NK-92 (cell line): Measurements from ENCODE around the gene PRKAR2A.

Experiments used
- DNase-seq: peaks from one replicate; lab custom pipeline; 2025; ENCODE audit not compliant: unreplicated experiment; lab: John Stamatoyannopoulos, UW

PRKAR2A gene

DNA sequence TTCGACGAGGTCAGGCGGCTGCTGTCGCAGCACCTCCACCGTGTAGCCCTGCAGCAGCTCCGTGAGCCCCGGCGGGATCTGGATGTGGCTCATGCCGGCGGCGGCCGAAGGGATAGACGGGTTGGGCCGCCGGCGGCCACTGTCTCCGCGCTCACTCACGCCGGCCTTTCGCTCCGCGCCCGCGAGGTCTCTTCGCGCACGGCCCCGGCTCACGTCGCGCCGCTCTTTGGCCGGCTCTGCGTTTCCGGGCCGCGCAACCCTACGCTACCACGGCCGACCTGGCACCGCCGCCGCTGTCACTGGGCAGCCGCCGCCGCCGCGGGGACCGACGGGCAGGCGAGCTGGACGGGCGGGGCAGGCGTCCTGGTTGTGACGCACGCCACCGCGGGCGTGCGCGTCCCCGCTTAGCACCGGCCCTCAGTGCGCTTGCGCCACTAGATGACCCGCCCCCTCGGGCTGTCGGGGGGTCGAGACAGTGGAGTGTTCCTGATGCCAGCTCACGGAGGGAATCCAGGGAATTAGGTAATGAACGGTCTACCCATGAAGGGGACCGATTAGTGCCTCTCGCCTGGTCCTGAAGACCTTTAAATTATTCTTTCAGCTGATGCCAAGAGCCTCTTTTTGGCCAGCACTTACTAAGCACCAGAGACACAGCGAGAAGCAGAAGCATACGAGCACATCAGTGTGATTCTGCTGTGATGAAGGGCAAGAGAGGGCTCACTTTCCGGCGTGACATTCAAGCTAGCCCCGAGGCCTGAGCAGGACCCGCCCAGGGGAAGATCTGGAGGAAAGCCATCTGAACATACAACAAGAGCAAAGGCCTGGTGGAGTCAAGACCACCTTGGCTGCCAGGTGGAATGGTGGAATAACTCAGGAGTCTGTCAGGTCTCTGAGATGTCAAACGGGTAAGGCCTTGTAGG, at the start of gene PRKAR2A:
Gene PRKAR2A (minus strand): TSS at position 371 of the 920 bp plus-strand sequence. CDS start 278 bp downstream, at position 93.
- no peak for DNase-seq

DNA sequence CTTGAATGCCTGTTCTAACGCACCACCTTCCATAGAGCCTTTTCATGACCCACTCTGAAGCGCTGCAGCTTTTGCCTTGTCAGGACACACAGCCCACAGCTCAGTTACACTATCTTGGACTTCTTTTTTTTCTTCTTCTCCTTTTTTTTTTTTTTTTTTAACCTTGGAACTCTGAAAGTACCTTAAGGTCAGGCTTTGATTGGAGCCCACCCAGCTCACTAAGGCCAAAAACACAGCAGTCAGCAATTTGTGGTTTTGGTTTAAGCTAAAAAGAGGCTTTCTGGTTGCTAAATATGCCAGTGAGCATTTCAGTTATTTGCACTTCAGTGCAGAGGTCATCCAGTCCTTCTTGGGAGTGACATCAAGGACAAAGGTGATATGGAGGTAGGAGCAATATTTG, 49.3 kb upstream of the PRKAR2A start:
- DNase-seq: no peak

DNA sequence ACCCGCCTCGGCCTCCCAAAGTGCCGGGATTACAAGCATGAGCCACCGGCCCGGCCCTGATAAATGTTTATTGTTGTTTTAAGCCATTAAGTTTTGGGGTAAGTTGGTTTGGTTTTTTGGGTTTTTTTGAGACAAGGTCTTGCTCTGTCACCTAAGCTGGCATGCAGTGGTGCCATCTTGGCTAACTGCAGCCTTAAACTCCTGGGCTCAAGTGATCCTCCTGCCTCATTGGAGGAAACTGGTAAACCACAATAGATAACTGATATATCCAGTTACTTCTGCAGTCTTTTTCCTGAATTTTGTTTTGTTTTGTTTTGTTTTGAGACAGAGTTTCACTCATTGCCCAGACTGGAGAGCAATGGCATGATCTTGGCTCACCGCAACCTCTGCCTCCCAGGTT, 46.8 kb upstream of the PRKAR2A start:
- no peak for DNase-seq

DNA sequence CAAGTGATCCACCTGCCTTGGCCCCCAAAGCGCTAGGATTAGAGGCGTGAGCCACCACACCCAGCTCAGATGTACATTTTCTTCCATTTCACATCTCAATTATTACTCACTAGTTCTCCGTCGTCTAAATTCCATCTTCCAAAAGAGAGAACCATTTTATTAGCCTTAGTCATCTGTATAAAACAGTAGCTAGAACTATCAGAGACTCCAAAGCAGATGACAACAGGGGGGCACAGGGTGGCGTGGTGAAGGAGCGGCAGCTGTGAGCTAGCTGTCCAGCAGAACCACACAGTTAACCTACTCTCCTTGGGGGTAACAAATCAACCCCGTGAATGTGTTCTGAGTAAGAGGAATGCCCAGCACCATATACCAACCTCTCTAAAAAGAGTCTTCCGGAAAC, 43.9 kb upstream of the PRKAR2A start:
- no peak for DNase-seq

DNA sequence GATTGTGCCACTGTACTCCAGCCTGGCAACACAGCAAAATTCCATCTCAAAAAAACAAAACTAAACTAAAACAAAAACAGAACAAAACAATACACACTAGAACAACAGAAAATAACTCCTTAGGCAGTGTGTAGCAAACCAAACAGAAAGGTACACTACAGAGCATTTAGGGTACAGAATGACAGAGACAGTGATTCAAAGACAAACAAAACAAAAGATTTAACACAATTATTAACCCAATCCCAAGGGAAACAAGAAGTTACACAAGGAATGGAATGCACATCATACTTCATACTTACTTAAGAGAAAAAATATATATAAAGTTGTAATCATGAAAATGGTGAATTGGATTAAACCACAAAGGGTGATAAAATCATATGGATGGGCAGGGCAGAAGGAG, 38.1 kb upstream of the PRKAR2A start:
- no peak for DNase-seq

DNA sequence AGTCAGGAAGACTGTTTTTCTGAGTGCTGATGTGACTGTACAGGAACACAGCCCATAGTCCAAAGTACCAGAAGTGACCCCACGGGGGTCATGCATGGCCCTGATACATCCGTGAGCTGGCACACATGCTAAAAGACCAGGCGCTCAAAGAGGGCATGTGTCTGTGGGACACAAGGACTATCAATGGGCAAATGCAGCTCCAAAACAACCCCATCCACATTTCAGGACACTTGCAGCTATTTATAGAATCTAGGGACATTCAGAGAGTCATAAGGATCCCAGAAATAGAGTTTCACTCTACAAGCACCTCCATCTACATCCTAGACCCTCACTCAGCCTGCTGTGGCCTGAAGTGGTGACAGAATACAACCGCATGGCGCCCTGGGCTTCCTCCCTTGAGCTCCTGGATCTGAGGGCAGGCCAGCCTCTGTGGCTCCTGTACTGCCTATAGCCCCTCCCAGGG, 34.0 kb upstream of the PRKAR2A start:
- no peak for DNase-seq

DNA sequence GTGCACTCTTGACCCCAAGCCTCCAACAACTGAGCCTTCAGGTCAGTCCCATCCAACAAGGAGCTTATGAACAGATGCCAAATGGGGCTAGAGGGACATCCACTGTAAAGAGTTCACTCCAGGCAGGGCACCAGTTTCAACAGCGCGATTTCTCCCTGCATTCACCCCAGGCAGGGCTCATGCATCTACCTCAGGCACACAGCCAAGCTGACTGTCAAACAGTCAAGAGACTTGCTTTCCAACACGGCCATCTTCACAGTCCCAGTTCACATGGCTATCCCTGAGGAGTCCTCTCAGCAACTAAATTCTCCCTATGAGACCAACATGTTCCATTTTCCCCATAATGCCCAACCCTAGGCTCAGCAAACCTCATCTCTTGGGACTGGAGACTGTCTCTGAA, 33.3 kb upstream of the PRKAR2A start:
- no peak for DNase-seq

DNA sequence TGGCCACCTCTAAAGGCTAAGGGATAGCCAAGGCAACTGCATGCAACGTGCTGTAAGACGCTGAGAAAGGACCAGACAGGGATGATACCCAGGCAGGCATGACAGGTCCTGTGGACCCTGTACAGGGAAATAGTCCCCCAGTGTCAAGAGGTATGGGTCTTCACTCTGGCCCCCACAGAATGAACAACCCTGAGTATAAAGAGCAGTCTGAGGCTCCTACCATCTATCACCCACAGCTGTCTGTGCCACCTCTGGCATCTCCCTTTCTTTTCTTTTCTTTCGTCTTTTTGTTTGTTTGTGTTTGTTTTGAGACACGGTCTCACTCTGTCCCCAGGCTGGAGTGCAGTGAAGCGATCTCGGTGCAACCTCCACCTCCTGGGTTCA, 32.3 kb upstream of the PRKAR2A start:
- no peak for DNase-seq

DNA sequence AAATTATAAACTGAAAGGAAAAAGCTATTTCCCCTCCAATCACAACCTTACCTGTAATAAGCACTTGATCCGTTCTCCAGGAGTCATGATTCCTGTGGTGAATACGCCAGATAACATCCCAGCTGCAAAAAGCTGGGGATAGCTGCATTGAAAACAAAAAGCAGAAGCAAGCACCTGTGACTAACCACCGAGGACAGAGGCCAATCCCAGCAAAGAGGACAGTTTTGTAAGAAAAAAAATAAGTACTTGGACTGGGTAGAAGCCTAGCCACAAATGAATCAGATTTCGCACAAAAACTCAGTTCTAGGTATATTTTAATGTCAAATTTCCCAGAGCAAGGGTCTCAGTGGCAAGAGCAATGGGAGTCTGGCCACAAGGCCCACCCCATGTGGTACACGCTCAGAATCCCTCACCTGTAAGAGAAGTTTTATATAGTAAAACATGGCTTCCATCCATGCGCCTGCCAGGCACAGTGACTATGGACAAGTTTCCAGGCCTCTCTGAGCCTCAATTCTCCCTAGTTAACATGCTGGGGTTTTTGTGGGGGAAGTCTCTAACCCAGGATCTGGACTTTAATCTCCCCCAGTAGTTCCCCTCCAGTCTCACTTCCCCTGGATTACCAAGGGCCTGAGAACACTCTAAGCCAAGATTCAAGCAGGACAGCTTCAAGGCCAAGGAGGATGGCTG, 31.8 kb upstream of the PRKAR2A start:
- no peak for DNase-seq

DNA sequence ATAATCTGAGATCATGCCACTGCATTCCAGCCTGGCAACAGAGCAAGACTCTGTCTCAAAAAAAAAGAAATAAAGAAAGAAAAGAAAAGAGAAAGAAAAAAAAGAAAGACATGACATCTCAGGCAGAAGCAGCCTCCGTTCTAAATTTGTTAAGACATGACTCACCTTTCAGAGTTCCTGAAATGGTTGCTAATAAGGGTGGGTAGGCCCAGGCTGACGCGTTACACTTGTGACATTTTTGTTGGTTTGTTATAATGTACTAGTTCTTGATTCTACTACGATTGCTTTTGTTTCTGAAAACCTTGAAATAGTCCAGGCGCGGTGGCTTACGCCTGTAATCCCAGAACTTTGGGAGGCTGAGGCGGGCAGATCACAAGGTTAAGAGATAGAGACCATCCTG, 30.0 kb upstream of the PRKAR2A start:
- DNase-seq: no peak

DNA sequence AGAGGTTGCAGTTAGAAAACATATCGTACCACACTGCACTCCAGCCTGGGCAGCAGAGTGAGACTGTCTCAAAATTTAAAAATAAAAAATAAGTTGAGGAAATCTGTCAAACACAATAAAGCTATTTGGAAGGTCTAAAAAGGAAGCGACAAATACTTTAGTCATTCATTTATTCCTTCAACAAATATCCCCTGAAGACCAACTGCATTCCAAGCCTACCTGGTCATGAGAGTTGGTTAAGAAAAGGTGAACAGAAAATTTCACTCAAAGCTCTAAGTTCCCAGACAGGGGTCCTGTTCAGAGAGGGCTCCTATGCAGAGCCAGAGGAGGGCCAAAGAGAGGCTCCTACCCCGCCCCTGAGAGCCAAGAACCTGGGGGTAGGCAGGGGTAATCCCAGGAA, 15.4 kb upstream of the PRKAR2A start:
- DNase-seq: no peak

DNA sequence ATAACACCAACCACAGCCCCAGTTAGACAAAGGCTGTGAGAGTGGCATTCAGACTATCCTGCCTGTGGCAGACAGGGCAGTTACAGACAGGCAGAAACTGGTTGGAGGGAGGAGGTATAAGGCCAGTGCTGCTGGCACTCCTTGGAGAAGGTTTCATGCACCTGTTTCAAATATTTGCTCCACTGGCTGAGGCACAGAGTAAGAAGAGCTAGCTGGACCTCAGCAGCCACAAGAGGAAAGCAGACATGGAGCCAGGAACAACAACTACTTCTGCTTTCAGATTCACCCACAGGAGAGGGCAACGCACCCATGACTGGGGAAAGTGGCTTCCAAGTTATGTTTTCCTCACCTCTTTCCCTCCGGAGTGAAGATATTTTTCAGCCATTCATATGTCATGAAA, 11.5 kb upstream of the PRKAR2A start:
- no peak for DNase-seq

DNA sequence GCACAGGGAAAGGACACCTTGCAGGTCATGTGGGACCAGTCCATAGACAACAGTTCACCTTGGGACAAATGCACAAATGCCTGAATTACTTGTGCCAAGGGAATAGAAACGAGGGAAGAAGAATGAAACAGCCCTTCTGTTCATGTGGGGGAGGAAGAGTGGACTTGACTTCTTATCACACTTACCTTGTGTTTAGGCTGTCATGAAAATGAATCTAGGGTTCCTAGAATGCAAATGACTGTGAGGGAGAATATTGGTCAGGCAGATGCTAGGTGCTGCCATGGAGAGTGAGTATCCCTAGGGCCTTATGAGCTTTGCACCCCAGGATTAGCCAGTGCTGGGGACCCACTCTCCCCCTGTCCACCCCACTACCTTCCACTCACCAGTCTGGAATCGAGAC, 11.0 kb upstream of the PRKAR2A start:
- no peak for DNase-seq

DNA sequence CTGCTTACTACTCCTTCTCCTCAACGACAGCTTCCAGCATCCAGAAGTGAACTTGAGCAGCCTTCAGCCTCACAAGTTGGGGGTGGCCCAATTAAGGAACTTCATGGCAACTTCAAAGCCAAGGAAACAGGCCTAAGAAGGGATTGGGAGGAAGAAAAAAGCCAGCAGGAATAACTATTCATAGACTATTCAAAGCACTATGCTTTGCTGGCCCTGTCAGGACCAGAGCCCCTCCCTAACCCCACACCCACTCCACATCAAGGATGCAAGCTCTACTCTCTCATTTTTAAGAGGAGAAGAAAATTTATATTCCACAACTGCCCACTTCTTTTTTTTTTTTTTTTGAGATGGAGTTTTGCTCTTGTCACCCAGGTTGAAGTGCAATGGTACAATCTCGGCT, 10.0 kb upstream of the PRKAR2A start:
- DNase-seq: no peak

DNA sequence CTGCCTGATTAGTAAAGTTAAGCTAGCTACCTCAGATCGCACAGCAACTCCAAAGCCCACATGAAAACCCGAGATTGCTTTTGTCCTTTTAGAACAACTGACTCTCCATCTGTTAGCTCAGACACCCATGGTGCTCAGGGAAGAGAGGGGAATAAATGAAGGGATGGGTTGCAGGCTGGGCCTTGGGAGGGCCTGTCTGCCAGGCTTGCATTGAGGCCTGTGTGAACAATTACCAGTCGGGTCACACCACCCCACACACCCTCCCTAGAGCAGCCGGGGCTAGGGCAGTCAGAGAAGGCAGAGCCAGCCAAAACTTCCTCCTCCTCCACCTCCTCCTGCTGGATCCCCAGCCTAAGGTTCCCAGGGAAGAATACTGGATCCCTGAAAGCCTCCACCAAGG, 8.8 kb upstream of the PRKAR2A start:
- no peak for DNase-seq

DNA sequence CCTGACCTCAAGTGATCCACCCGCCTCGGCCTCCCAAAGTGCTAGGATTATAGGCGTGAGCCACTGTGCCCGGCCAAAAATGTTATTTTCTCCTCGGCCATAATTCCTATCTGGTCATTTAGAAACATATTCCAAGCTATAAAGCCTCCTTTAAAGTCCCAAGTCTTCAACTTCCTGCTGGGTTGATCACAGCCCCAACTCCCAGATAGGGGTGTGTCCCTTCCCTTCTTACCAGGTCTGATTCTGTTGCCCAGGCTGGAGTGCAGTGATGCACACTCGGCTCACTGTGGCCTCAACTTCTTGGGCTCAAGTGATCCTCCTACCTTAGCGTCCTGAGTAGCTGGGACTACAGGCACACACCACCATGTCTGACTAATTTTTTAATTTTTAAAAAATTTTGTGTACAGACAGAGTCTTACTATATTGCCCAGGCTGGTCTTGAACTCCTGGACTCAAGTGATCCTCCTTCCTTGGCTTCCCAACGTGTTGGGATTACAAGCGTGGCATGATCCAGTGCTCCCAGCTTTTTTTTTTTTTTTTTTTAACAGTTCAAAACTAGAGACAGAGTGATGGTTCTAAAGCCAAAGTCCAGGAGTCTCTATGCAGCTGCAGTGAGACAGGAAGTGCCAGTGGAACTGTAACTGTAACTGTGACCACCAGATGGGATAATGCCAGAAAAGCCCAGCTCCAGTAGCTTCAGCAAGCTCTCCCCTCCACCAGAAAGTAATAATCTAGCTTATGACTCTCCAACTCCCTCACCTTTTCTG, 8.2 kb upstream of the PRKAR2A start:
- no peak for DNase-seq

DNA sequence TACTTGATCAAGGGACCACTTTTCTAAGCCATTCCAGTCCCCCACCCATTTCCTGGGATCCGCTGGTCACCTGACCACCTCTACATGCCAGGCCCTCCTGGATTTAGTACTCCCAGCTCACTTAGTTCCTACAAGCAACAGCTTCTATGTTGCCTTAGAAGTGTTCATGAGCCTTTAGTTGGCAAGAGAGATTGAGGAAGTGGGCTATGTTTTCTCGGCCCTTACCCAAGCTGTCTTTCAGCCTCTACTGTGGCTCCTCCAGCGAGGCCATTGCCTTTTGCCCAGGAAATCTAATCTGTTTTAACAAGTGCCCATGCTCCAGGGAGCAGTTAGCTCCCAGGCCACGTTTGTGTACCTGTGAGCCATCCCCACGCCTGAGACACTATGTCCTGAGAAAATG, 4.5 kb upstream of the PRKAR2A start:
- DNase-seq: no peak

DNA sequence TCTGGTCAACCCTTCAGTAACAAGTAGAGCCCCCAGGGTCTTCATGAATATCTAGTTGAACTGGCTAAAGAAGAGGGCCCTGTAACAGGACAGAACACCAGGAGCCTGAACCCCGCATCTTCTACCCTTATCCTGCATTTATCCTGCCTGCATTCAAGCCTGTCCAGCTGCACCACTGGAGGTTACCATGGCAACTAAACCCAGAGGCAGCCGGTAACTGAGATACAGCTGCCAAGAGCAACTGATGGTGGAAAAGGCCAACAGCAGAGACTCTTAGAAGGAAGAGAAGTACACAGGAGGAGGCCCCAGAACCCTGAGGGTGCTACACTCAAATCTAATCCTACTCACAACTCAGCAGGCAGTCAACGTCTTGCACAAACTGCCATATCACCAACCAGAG, 3.7 kb upstream of the PRKAR2A start:
- DNase-seq: no peak

DNA sequence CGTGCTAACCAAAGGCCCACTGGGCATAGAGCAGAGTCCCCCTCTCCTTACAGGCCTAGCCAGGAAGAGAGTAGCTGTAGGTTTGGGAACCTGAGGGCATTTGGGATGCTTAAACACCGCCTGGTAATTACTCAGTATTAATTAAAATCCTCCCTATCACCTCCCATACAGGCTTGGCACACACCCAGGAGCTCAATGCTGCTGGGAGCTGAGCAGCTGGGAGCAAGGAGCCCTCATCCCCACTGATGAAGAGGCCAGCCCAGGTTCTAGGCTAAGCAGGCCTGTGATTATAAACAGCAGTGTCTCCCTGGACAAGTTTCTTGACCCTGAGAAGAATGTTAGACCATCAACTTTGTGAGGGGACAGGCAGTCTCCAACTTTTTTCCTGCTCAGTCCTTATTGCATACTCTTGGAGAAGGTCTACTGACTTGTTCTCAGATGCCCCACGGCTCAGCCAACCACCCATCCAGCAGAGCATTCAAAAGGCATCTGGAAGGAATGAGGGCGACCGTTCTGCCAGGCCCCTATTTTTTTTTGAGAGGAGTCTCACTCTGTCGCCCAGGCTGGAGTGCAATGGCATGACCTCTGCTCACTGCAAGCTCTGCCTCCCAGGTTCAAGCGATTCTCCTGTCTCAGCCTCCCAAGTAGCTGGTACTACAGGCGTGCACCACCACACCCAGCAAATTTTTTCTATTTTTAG, 1.3 kb upstream of the PRKAR2A start:
- no peak for DNase-seq

DNA sequence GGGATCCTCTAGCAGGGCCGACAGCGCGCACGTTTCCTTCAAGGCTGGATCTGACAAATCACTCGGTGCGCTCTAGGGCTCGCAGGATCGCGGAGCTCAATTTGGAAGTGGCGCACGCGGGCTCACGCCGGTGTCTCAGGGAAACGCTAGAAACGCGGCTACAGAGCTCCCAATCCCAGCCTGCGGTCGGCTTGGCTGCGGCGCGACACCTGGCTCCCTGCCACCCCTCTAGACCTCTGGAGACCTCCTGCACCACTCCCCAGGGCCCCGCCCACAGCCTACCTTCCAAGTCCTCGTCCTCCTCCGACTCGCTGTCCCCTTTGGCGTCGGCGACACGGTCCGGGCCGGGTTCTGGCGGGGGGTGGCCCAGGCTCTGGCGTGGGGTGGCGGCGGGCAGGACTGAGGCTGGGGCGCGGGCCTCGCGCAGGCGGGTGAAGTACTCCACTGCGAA, 596 bp downstream of the PRKAR2A start:
- no peak for DNase-seq

DNA sequence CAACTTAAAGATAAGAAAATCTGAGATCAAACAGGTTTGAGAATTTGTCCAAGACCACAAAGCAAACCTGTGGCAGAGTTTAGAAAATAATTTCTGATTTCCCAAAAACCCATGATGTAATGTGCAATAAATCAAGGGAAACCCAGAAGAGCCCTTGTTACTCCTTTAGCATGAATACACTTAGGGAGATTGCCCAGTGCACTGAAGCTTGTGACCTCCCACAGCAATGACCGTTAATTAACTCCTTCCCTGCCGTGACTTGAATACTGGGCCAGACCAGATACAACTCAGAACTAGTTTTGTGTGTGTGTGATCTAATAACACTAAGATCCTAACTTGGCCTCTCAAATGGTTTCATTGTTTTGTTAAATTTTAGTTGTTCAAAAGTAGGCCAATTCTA, 2.5 kb downstream of the PRKAR2A start:
- DNase-seq: no peak
